CD4-positive, alpha-beta T cell treated with Interleukin-21 for 1 hour (primary cell): ENCODE results near the gene CCDC183.

Experiments used
- DNase-seq: peaks from one replicate; pipeline ENCODE4 v3.0.0-alpha.2; 2020

The CCDC183 gene

DNA sequence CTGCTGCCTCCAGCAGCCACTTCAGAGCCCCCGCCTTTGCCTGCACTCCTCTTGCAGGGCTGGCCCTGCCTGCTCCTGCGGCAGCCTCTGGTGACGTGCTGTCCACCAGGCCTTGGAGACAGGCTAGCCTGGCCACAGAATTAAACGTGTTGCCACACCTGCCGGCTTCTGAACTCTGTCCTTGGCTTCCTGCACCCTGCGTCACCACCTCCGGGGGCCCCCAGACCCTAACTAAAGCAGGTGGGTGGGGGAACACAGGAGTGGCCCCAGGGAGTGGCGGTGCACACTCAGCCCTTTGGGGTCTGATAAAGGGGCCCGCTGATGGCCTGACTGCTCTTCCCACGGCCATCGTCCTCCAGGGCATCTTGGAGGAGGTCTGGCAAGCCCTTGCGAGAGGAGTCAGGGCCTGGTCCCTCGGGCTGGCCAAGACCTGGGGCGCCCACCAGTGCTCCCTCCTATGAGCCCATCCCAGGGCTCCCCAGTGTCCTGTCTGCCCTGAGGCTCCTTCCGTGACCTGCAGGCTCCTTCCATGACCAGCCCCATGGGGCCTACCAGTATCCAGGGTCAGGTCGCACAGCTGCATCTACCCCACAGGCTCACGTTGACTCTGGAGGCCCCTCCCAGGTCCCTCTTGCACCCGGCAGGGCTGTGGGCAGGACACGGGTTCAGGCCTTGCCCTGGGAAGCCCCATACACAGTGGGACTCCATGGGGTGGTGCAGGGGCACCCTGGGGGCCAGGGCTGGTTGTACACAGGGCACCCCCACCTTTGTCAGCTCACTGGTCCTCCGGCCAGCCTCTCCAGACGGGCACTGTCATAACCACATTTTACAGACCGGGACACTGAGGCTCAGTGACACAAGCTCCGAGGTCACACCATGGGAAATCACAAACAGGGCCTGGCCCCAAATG is 55.0 kb downstream of the CCDC183 start:
- DNase-seq, result no peak

DNA sequence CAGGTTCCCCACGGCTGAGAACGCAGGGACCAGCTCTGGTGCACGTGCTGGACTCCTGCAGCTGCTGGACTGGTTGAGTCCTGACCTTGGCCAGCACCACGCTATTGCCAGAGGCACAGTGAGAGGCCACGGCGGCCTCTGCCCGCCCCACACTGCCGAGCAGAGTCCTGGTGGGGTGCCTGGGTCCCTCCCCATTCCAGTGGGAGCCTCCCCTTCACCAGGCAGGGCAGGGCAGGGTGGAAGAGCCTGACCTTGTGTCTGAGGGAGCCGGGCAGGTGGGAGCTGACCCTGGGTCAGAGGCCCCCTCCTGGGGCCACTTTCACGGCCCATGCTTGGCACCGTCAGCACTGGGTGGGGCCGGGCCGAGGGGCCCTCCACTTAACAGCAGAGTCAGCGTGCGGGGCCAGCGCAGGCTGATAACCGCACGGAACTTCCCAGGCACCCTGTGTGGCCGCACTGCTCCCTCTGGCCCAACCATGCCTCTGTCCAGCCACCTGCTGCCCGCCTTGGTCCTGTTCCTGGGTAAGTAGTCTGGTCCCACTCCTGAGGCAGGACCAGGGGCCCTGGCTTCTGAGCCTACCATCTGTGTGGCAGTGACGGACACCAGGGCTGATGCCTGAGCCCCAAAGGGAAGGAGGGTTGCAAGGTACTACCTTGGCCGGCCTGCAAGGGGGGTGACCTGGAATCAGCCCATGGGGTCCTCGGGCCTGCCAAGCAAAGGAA is 56.0 kb downstream of the CCDC183 start, which contains the start of gene MAMDC4:
MAMDC4 (plus strand) TSS at position 406 of the 723 bp plus-strand sequence; CDS start at position 477, 71 bp downstream.
- no peak for DNase-seq

DNA sequence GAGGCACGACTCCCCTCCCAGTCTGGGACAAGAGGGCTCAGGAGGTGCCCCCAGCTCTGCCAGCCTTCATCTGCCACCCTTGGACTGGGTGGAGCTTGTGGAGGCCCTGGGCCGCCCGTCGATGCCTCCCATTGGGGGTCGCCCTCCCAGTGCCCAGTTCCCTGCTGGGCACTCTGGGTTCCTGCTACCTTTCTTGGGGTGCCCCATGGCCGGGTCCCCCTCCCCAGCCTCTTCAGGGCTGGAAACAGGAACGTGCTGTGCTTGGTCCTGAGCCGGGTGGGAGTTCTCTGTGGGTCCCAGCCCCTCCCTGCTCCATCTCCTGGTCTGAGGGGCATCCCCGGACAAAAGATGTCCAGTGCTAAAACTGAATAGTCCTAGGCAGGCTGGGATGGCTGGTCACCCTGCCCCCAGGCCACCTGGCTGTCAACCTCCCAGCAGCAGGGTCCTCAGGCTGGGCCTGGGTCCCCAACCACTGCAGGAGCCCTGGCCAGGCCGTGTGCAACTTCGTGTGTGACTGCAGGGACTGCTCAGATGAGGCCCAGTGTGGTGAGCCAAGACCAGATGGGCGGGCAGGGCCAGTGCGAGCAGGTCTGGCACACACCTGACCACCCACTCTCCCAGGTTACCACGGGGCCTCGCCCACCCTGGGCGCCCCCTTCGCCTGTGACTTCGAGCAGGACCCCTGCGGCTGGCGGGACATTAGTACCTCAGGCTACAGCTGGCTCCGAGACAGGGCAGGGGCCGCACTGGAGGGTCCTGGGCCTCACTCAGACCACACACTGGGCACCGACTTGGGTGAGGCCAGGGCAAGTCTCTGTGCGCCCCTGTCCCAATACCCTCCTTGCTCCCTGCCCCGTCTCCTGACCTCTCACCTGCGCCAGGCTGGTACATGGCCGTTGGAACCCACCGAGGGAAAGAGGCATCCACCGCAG is 56.8 kb downstream of the CCDC183 start:
- no peak for DNase-seq

DNA sequence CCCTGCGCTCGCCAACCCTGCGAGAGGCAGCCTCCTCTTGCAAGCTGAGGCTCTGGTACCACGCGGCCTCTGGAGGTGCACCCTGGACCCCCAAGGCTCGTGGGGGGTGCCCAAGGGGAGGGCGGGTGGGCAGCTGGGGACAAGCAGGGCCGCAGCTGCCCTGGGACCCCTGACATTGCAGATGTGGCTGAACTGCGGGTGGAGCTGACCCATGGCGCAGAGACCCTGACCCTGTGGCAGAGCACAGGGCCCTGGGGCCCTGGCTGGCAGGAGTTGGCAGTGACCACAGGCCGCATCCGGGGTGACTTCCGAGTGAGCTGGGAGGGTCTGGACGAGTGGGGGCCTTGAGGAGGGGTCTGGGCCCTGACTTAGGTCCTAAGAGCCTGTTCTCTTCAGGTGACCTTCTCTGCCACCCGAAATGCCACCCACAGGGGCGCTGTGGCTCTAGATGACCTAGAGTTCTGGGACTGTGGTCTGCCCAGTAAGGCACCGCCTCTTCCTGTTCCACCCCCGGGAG is 57.5 kb downstream of the CCDC183 start:
- no peak for DNase-seq

DNA sequence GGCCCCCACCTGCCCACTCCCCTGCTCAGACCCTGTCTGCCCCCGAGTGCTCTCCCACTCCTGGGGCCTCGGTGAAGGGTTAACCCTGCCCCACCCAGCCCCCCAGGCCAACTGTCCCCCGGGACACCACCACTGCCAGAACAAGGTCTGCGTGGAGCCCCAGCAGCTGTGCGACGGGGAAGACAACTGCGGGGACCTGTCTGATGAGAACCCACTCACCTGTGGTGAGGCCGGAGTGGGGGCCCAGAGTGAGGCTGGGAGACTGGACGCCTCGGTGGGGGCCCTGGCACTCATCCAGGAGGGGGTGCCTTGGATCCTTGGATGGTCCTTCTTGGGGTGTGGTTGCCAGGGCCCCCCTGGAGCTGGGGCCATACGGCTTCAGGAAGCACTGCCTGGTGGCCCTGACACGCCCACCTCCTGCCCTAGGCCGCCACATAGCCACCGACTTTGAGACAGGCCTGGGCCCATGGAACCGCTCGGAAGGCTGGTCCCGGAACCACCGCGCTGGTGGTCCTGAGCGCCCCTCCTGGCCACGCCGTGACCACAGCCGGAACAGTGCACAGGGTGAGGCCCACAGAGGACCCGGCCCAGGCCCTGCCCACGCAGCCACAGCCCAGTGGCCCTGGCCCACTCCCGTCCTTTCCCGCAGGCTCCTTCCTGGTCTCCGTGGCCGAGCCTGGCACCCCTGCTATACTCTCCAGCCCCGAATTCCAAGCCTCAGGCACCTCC is 58.1 kb downstream of the CCDC183 start:
- no peak for DNase-seq

DNA sequence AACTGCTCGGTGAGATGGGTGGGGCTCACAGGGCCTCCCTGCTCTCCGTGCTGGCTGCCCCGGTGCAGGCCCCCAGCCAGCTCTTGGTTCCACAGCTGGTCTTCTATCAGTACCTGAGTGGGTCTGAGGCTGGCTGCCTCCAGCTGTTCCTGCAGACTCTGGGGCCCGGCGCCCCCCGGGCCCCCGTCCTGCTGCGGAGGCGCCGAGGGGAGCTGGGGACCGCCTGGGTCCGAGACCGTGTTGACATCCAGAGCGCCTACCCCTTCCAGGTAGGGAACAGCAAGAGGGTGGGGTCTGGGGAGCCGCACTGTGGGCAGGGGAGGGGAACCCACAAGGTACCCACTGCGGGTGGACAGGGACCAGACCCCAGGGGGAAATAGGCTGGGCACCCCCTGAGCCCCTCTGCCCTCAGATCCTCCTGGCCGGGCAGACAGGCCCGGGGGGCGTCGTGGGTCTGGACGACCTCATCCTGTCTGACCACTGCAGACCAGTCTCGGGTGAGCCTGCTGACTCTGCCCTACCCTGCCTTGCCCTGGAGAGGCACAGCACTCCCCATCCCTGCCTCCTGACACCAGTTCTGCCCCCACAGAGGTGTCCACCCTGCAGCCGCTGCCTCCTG is 58.8 kb downstream of the CCDC183 start:
- no peak for DNase-seq

DNA sequence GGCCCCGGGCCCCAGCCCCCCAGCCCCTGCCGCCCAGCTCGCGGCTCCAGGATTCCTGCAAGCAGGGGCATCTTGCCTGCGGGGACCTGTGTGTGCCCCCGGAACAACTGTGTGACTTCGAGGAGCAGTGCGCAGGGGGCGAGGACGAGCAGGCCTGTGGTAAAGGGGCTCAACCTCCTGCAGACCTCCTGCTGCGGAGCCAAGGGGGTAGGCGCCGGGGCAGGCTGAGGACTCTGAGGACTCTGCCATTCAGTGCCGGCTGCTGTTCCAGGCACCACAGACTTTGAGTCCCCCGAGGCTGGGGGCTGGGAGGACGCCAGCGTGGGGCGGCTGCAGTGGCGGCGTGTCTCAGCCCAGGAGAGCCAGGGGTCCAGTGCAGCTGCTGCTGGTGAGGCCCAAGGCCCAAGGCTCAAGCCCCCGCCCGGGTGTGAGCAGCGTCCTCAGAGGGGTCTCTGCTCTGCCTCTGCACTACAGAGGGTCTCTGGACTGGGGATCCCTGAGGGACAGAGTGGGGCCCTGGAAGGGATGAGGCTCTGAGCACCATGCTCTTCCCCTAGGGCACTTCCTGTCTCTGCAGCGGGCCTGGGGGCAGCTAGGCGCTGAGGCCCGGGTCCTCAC is 59.4 kb downstream of the CCDC183 start:
- no peak for DNase-seq

DNA sequence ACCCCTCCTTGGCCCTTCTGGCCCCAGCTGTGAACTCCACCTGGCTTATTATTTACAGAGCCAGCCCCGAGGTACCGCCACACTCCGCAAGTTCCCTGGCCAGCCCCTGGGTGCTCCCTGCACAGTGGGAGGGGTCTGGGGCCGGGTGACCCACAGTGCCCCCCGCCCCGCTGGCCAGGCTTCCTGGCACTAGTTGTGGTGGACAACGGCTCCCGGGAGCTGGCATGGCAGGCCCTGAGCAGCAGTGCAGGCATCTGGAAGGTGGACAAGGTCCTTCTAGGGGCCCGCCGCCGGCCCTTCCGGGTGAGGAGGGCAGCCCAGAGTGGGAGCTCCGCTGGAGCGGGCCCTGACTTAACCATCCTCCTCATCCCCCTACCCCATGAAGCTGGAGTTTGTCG is 59.9 kb downstream of the CCDC183 start:
- no peak for DNase-seq

DNA sequence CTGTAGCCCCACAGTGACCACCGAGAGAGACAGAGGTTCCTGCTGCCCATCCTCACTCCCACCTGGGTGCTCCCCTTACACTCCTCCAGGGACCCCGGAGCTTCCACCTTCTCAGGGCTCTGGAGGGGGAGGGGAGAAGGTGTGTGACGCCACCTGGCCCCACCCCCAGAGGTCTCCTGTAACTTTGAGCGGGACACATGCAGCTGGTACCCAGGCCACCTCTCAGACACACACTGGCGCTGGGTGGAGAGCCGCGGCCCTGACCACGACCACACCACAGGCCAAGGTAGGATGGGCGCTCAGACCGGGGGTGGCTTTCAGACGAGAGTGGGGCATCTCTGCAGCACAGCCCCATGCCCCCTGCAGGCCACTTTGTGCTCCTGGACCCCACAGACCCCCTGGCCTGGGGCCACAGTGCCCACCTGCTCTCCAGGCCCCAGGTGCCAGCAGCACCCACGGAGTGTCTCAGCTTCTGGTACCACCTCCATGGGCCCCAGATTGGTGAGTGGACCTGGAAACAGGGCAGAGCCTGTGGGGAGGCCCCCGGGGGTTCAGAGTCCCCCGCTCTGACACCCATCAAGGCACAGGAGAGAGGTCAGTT is 60.5 kb downstream of the CCDC183 start:
- no peak for DNase-seq

DNA sequence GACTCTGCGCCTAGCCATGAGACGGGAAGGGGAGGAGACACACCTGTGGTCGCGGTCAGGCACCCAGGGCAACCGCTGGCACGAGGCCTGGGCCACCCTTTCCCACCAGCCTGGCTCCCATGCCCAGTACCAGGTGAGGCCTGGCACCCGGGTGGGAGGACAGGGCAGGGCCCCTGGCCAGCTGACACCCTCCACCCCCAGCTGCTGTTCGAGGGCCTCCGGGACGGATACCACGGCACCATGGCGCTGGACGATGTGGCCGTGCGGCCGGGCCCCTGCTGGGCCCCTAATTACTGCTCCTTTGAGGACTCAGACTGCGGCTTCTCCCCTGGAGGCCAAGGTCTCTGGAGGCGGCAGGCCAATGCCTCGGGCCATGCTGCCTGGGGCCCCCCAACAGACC is 61.0 kb downstream of the CCDC183 start:
- no peak for DNase-seq
